Cerebellar nuclear complex (tissue), 1 donor: ENCODE measurements around the gene DRAM2.
"Not testable (repeated sequence)": the region's sequence is repeated elsewhere in the genome, so short reads cannot be mapped to it uniquely, and the experiment has no call there.

Experiments used
- DNase-seq, 2 experiments: peaks; one replicate each; lab custom pipeline; 2025; lab: John Stamatoyannopoulos, UW

DRAM2 gene

DNA sequence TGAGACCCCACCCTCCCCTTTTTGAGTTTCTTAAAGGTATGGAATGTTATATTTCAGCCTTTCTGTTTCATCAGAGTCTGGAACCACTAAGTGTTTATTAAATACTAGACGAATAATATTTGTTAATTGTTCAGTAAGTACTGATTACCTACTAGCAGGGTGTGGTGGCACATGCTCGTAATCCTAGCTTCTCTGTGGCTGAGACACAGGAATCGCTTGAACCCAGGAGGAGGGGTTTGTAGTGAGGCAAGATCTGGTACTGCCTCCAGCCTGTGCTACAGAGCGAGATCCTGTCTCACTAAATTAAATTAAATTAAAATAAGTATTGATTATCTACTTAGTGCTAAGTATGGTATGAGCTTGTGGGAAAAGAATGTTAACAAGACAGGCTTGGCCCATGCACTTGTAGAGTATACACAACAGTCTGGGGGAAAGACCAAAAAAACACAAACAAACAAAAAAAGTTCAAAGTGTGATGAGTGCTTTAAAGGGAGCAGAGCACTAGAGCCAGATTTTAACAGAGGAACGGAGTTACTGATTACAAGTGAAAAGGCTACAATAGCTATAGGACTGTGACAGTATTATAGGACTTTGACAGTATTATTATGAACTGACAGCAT is 2.6 kb upstream of the DRAM2 start:
- no peak for DNase-seq

- no peak for DNase-seq
Observed at GRCh38 chr1:111141245-111142220, 1.6 kb upstream of the DRAM2 start.

- no peak for DNase-seq
Observed at GRCh38 chr1:111140680-111140967, 731 bp upstream of the DRAM2 start.

DNA sequence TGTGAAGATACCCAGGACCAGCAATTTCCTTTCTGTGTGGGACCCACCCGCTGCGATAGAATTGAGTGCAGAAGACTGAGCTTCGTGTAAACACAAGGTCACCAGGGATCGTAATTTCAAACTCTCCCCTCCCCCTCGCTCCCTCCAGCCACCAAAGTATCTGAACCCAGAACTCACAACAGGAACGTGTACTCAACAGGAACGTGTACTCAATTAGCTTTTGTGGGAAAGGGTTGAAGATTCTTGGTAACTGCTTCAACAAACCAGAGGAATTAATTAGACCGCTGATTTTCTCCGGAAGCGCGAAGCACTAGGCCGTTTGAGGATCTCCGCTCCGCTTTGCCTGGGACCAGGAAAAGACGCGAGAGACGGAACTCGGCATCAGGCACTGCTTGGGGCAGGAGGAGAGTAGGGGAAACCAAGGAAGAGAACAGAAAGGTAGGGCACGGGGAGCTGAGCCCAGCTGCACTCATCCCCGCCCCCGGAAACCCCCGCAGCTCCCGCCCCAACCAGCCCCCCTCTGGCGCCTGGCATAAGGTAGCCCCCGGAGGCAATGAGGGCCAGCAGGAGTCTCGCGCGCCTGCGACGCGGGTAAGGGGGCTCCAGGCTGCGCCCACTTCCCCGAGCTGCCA is 453 bp downstream of the DRAM2 start:
- DNase-seq = peak in 1 of 2 experiments; percentile 46

DNA sequence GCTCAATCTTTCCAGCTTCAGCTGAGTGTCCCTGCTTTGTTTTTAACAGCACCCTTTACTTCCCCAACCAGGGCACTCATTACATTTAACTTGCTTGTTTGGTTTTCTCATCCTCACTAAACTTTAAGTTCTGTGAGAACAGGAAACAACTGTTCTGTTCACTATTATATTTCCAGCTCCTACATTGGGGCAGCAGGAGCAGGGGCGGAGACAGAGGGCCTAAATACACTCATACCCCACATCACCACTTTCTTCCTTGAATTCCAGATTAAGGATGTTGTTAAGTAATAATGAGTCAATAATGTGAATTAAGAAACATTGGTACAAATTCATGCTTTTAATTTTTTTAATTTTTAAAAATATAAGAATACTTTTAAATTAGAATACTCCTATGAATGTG is 6.0 kb downstream of the DRAM2 start:
- DNase-seq = no peak

- DNase-seq = no peak
Observed at GRCh38 chr1:111131693-111132092, 8.2 kb downstream of the DRAM2 start.

DNA sequence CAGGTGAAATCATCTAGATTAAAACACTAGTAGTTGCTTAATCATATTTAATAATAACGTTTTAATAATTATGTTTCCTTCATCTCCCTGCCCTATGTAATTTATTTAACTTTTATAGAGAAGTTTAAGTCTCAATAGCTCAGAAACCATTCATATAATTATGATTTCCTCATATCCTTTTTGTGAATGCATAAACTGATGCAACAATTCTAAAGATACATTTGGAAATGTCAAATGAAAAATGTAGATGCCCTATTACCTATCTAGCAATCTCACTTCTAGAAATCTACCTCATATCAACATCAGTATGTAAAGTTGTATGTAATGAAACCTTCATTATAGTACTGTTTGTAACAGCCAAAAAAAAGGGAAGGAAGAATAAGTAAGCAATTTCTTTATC is 10.5 kb downstream of the DRAM2 start:
- no peak for DNase-seq

- DNase-seq = no peak
Observed at GRCh38 chr1:111127923-111128643, 11.8 kb downstream of the DRAM2 start.

DNA sequence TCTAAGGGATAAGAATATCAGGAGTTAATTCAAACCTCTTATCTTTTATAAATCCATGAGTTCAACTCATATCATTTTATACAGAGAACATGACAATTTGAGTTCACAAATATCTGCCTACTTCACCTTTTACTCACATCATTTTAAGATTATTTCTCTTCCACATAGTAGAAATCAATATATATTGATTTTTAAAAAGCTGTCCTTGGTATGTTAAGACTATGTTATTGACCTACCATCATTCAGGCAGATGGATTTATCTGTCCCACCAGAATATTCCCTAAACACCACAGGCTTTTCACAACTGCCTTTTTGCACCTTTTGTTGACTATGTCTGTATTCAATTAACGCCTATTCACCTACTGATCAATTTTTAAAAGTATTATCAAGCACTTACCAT is 13.5 kb downstream of the DRAM2 start:
- DNase-seq = no peak

- DNase-seq = no peak
Observed at GRCh38 chr1:111116496-111116895, 23.4 kb downstream of the DRAM2 start.

- DNase-seq = no peak
Observed at GRCh38 chr1:111110197-111110899, 29.5 kb downstream of the DRAM2 start.

- no peak for DNase-seq
Observed at GRCh38 chr1:111104981-111105380, 34.9 kb downstream of the DRAM2 start.

GRCh38 chr1:111101854-111102642 is 37.8 kb downstream of the DRAM2 start:
- DNase-seq = no peak

DNA sequence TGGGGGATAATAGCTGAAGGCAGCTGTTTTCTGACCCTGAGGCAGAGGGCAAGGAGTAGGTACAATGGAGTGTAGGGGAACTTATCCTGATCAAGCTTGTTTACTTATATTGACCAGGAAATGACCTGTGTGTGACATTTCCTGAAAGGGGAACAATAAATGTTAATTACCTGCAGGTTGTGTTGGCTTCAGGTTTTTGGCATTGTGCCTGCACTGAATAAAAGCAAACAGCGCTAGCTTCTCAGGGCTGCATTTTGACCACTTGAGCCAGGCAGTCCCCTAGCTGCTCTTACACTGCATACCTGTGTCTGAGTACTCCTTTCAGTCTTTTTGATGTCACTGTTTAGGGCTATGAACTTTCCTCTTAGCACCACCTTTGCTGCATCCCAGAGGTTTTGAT is 40.6 kb downstream of the DRAM2 start:
- DNase-seq = no peak

- DNase-seq = no peak
Observed at GRCh38 chr1:111097356-111098099, 42.4 kb downstream of the DRAM2 start.

DNA sequence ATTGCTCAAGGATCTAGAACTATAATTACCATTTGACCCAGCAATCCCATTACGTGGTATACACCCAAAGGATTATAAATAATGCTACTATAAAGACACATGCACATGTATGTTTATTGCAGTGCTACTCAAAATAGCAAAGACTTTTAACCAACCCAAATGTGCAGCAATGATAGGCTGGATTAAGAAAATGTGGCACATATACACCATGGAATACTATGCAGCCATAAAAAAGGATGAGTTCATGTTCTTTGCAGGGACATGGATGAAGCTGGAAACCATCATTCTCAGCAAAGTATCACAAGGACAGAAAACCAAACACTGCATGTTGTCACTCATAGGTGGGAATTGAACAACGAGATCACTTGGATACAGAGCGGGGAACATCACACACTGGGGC is 44.5 kb downstream of the DRAM2 start:
- not testable (repeated sequence) for DNase-seq

GRCh38 chr1:111089638-111090037 is 50.3 kb downstream of the DRAM2 start:
- DNase-seq = no peak

- DNase-seq = no peak
Observed at GRCh38 chr1:111085676-111086075, 54.2 kb downstream of the DRAM2 start.

DNA sequence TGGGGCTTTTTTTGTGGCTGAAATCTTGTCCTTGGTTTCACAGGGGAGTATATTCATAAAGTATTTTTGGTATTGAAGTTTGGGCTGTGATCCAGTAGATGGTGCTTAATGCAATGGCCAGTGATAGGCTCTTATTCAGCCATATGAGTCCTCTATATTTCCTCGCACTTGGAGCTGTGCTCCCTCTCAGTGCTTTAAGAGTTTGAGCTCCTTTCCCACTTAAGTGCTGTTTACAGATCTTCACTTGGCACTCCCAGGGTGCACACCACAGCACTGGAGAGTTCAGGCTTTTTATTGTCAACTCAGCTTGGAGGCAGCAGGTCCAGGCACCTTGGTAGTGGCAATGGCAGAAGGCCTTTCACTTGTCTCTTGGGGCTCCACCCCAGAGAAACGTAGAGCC is 54.9 kb downstream of the DRAM2 start:
- no peak for DNase-seq
